GM19035 (cell line): ENCODE measurements around the gene KANK4.
"Not testable (repeated sequence)": the region's sequence is repeated elsewhere in the genome, so short reads cannot be mapped to it uniquely, and the experiment has no call there.

Experiments
- ATAC-seq: cut with Tn5 transposase; IDR thresholded peaks from one replicate; pipeline ENCODE4 v1.9.1; 2021; ENCODE audit not compliant: unreplicated experiment

Gene KANK4

GRCh38 chr1:62241371-62242131 is 77.7 kb downstream of the KANK4 start:
- ATAC-seq: no peak

- ATAC-seq: no peak
These were observed 78.4 kb downstream of the KANK4 start for GRCh38 chr1:62240651-62241370.

- ATAC-seq: not testable (repeated sequence)
These were observed 79.4 kb downstream of the KANK4 start for GRCh38 chr1:62239652-62240403.

- no peak for ATAC-seq
These were observed 80.7 kb downstream of the KANK4 start for GRCh38 chr1:62238507-62238906.

- ATAC-seq: no peak
These were observed 81.3 kb downstream of the KANK4 start for GRCh38 chr1:62237950-62238374.

GRCh38 chr1:62237361-62237760 is 81.9 kb downstream of the KANK4 start:
- ATAC-seq: no peak

- no peak for ATAC-seq
These were observed 83.7 kb downstream of the KANK4 start for GRCh38 chr1:62235576-62235975.

GRCh38 chr1:62234688-62235087 is 84.5 kb downstream of the KANK4 start:
- ATAC-seq: no peak

- no peak for ATAC-seq
These were observed 85.2 kb downstream of the KANK4 start for GRCh38 chr1:62233926-62234450.

GRCh38 chr1:62232871-62233278 is 86.4 kb downstream of the KANK4 start:
- ATAC-seq: no peak

GRCh38 chr1:62230718-62231117 is 88.5 kb downstream of the KANK4 start:
- no peak for ATAC-seq

GRCh38 chr1:62229932-62230331 is 89.3 kb downstream of the KANK4 start:
- no peak for ATAC-seq

GRCh38 chr1:62229468-62229867 is 89.8 kb downstream of the KANK4 start:
- no peak for ATAC-seq

GRCh38 chr1:62228883-62229187 is 90.4 kb downstream of the KANK4 start:
- no peak for ATAC-seq

GRCh38 chr1:62228136-62228882 is 90.9 kb downstream of the KANK4 start:
- ATAC-seq: no peak

GRCh38 chr1:62227496-62227895 is 91.7 kb downstream of the KANK4 start:
- ATAC-seq: no peak

GRCh38 chr1:62224182-62224581 is 95.1 kb downstream of the KANK4 start:
- ATAC-seq: no peak

GRCh38 chr1:62222321-62222720 is 96.9 kb downstream of the KANK4 start:
- no peak for ATAC-seq

- no peak for ATAC-seq
These were observed 98.1 kb downstream of the KANK4 start for GRCh38 chr1:62221171-62221570.

- ATAC-seq: not testable (repeated sequence)
These were observed 98.8 kb downstream of the KANK4 start for GRCh38 chr1:62220456-62220855.

GRCh38 chr1:62218604-62219003 is 100.6 kb downstream of the KANK4 start:
- ATAC-seq: no peak
